ENCODE data around the gene DDX10. TPM values are rescaled to one million over a fixed set of nuclear protein-coding genes. Genes with fewer than 3 reads are reported as not detected.
"Not testable (repeated sequence)": the region's sequence is repeated elsewhere in the genome, so short reads cannot be mapped to it uniquely, and the experiment has no call there.

DDX10 gene
- total RNA-seq, 1 donor = 20.3 TPM

- TF ChIP-seq CTCF (IDR thresholded peaks at IDR 0.05; ENCODE audit: insufficient read depth, low read depth, low read length) = no peak
- H3K4me3 ChIP-seq (ENCODE audit: low read depth, low read length) = no peak overlapping the region
- DNase-seq (ENCODE audit: low read depth) = no peak
Measured at GRCh38 chr11:108636222-108636621, 28.6 kb upstream of the DDX10 start.

- H3K4me3 ChIP-seq (ENCODE audit: low read depth, low read length) = no peak overlapping the region
- no peak for DNase-seq (ENCODE audit: low read depth)
- TF ChIP-seq CTCF (IDR thresholded peaks at IDR 0.05; ENCODE audit: insufficient read depth, low read depth, low read length) = no peak
Measured at GRCh38 chr11:108639146-108639545, 25.7 kb upstream of the DDX10 start.

- H3K4me3 ChIP-seq (ENCODE audit: low read depth, low read length) = not testable (repeated sequence)
Measured at GRCh38 chr11:108641752-108642151, 23.1 kb upstream of the DDX10 start.

GRCh38 chr11:108643974-108644373 is 20.9 kb upstream of the DDX10 start:
- no peak for DNase-seq (ENCODE audit: low read depth)
- H3K4me3 ChIP-seq (ENCODE audit: low read depth, low read length) = no peak overlapping the region
- no peak for TF ChIP-seq CTCF (IDR thresholded peaks at IDR 0.05; ENCODE audit: insufficient read depth, low read depth, low read length)

More at GRCh38 chr11:108641752-108642151, 23.1 kb upstream of the DDX10 start:
- not testable (repeated sequence) for DNase-seq (ENCODE audit: low read depth)

- TF ChIP-seq CTCF (IDR thresholded peaks at IDR 0.05; ENCODE audit: insufficient read depth, low read depth, low read length) = no peak
- H3K4me3 ChIP-seq (ENCODE audit: low read depth, low read length) = no peak overlapping the region
- no peak for DNase-seq (ENCODE audit: low read depth)
Measured at GRCh38 chr11:108645970-108646369, 18.9 kb upstream of the DDX10 start.

- H3K4me3 ChIP-seq (ENCODE audit: low read depth, low read length) = no peak overlapping the region
- DNase-seq (ENCODE audit: low read depth) = no peak
- no peak for TF ChIP-seq CTCF (IDR thresholded peaks at IDR 0.05; ENCODE audit: insufficient read depth, low read depth, low read length)
Measured at GRCh38 chr11:108647387-108647700, 17.5 kb upstream of the DDX10 start.

- no peak overlapping the region for H3K4me3 ChIP-seq (ENCODE audit: low read depth, low read length)
- TF ChIP-seq CTCF (IDR thresholded peaks at IDR 0.05; ENCODE audit: insufficient read depth, low read depth, low read length) = peak; percentile 95
Measured at GRCh38 chr11:108647701-108648527, 17.0 kb upstream of the DDX10 start.

More at GRCh38 chr11:108647701-108648527, 17.0 kb upstream of the DDX10 start:
- DNase-seq (ENCODE audit: low read depth) = peak; percentile 81
